Endothelial cell of umbilical vein (primary cell): Measurements from ENCODE around the gene SYNDIG1. TPM values are rescaled to one million over a fixed set of nuclear protein-coding genes. Genes with fewer than 3 reads are reported as not detected.

ENCODE experiments used
- BruUV-seq: library from RNA; stranded (reverse); fragments of 400-500 nt; replicated peaks from 2 replicates; lab custom pipeline; 2021; lab: Mats Ljungman, UMichigan
- CTCF ChIA-PET: fragments of 300-600, 350-600 bp; sonication (Branson Sonifier 250); formaldehyde crosslinking; loops from one replicate; lab custom pipeline; 2021; ENCODE audit warnings: antibody characterized with exemption, inconsistent platforms; lab: Charles Lee
- POLR2A ChIA-PET: fragments of 300-600, 350-600 bp; sonication (Branson Sonifier 250); formaldehyde crosslinking; loops from one replicate; lab custom pipeline; 2021; ENCODE audit warnings: antibody characterized with exemption, inconsistent platforms; lab: Charles Lee
- DNase-seq: peaks from one replicate; pipeline ENCODE4 v3.0.0-alpha.2; 2011; ENCODE audit warnings: low read depth, low spot score
- FAIRE-seq: peaks from 2 replicates; lab custom pipeline; 2011; peaks lifted over from hg19 to GRCh38; lab: Jason Lieb, UNC
- H2AFZ ChIP-seq: 2 replicates; pipeline ENCODE4 v1.6.0; 2012; ENCODE audit warnings: low read depth, low read length, control low read depth, inconsistent platforms
- H3K27ac ChIP-seq: 2 replicates; pipeline ENCODE4 v1.5.1; 2011; ENCODE audit warnings: low read depth, mild to moderate bottlenecking, control low read depth, low read length, moderate library complexity; ENCODE audit not compliant: insufficient read depth
- H3K27me3 ChIP-seq, 2 experiments: 2 replicates each; pipeline versions ENCODE4 v1.6.0 to v1.6.1; 2011; ENCODE audit warnings: low read length in 2 of 2, mixed read lengths in 1 of 2; ENCODE audit not compliant: control insufficient read depth in 2 of 2, insufficient read depth in 2 of 2
- H3K36me3 ChIP-seq, 2 experiments: 2 replicates in 1 of 2; 3 replicates in 1 of 2; pipeline ENCODE4 v1.5.1; 2011; ENCODE audit warnings: low read length in 2 of 2, mild to moderate bottlenecking in 1 of 2, moderate library complexity in 1 of 2; ENCODE audit not compliant: control insufficient read depth in 2 of 2, insufficient read depth in 2 of 2; ENCODE audit errors: extremely low read depth in 1 of 2
- H3K4me1 ChIP-seq: 3 replicates; pipeline ENCODE4 v1.5.1; 2011; ENCODE audit warnings: mild to moderate bottlenecking, low read length; ENCODE audit not compliant: control insufficient read depth, insufficient read depth; ENCODE audit errors: extremely low read depth
- H3K4me2 ChIP-seq: 2 replicates; pipeline ENCODE4 v1.6.1; 2011; ENCODE audit warnings: low read length, control low read depth, mixed read lengths; ENCODE audit not compliant: insufficient read depth
- H3K4me3 ChIP-seq, 3 experiments: fragments of 200-600 bp in 1 of 3; sonication (generic), shearing (Covaris generic) in 1 of 3; replicated peaks in 1 of 3; 2 replicates each; pipeline ENCODE4 v1.5.1; 2011 to 2016; ENCODE audit warnings: control low read depth in 3 of 3, low read length in 3 of 3, mild to moderate bottlenecking in 2 of 3, inconsistent platforms in 1 of 3, low read depth in 1 of 3, moderate library complexity in 1 of 3; ENCODE audit not compliant: insufficient read depth in 1 of 3
- H3K79me2 ChIP-seq: 2 replicates; pipeline ENCODE4 v1.6.0; 2012; ENCODE audit warnings: low read length, inconsistent platforms; ENCODE audit not compliant: control insufficient read depth, insufficient read depth
- H3K9ac ChIP-seq: replicated peaks from 2 replicates; pipeline ENCODE3; 2011; ENCODE audit warnings: low read length, control low read depth; ENCODE audit not compliant: insufficient read depth; ENCODE audit errors: extremely low read depth
- H3K9me1 ChIP-seq: replicated peaks from 3 replicates; pipeline ENCODE4 v1.6.0; 2011; ENCODE audit warnings: mild to moderate bottlenecking, low read length; ENCODE audit not compliant: control insufficient read depth, insufficient read depth; ENCODE audit errors: extremely low read depth
- H3K9me3 ChIP-seq: replicated peaks from 2 replicates; pipeline ENCODE4 v1.5.1; 2012; ENCODE audit warnings: low read length, inconsistent platforms; ENCODE audit not compliant: control insufficient read depth, insufficient read depth
- H4K20me1 ChIP-seq: replicated peaks from 2 replicates; pipeline ENCODE3; 2011; ENCODE audit warnings: mild to moderate bottlenecking, low read length; ENCODE audit not compliant: control insufficient read depth, insufficient read depth; ENCODE audit errors: extremely low read depth
- EZH2 ChIP-seq: IDR thresholded peaks from 2 replicates; pipeline ENCODE4 v1.6.1; 2012; ENCODE audit warnings: borderline replicate concordance, low read depth, mild to moderate bottlenecking, moderate library complexity, low read length, inconsistent platforms; ENCODE audit not compliant: severe bottlenecking
- FOS ChIP-seq: IDR thresholded peaks from 2 replicates; pipeline ENCODE4 v1.6.1; 2011; ENCODE audit warnings: mild to moderate bottlenecking, low read length, moderate library complexity, borderline replicate concordance; ENCODE audit not compliant: insufficient read depth
- GATA2 ChIP-seq: IDR thresholded peaks from 2 replicates; pipeline ENCODE4 v1.7.0; 2011; ENCODE audit warnings: low read depth, mild to moderate bottlenecking, moderate library complexity, mixed read lengths, low read length; ENCODE audit not compliant: insufficient read length, insufficient read depth
- JUN ChIP-seq: IDR thresholded peaks from 2 replicates; pipeline ENCODE4 v1.6.1; 2011; ENCODE audit warnings: borderline replicate concordance, low read depth; ENCODE audit not compliant: insufficient read length, insufficient read depth
- MYC ChIP-seq: IDR thresholded peaks from one replicate; pipeline ENCODE4 v1.6.1; 2011; ENCODE audit warnings: mild to moderate bottlenecking, low read depth, low read length
- POLR2A ChIP-seq: IDR thresholded peaks from 2 replicates; pipeline ENCODE4 v1.6.1; 2012; ENCODE audit warnings: low read depth, mild to moderate bottlenecking, control low read depth, low read length
- POLR2AphosphoS5 ChIP-seq: IDR thresholded peaks from 2 replicates; pipeline ENCODE4 v1.6.1; 2012; ENCODE audit warnings: low read depth, mild to moderate bottlenecking, control low read depth, low read length, moderate library complexity; ENCODE audit not compliant: insufficient read depth
- dilution Hi-C: fragments of 300-500 bp; cut with MboI; formaldehyde crosslinking; loops from one replicate; pipeline ENCODE4 v1.15.0; 2019; ENCODE audit warnings: low sequenced_read_pairs; ENCODE audit not compliant: extremely low pct_ligation_motif_present
- intact Hi-C: fragments of 100-400 bp; cut with micrococcal nuclease; formaldehyde crosslinking; loops from one replicate; pipeline ENCODE4 v1.10.0; 2022
- polyA plus RNA-seq, 4 experiments: library from polyadenylated mRNA; depleted of rRNA in 3 of 4; stranded (reverse) in 3 of 4; unstranded in 1 of 4; fragments of >200 nt; gene quantifications; 2 replicates each; pipeline versions ENCODE4 v1.2.1 to v1.2.3, GENCODE V29; 2011 to 2012; ENCODE audit warnings: missing spikeins in 1 of 4
- total RNA-seq: library from RNA; stranded (reverse); gene quantifications from 2 replicates; pipeline ENCODE4 v1.2.3, GENCODE V29; 2021
- TF ChIP-seq, protein P1 (sequence below): IDR thresholded peaks from 2 replicates; pipeline ENCODE4 v1.6.1; 2011; ENCODE audit not compliant: insufficient read depth, insufficient read length
- TF ChIP-seq, protein P2 (sequence below), 2 donors: IDR thresholded peaks; 1 replicate in 1 of 2; 2 replicates in 1 of 2; pipeline ENCODE4 v1.5.1; 2011; ENCODE audit warnings: low read length in 2 of 2, mild to moderate bottlenecking in 2 of 2, moderate library complexity in 2 of 2, control low read depth in 1 of 2, inconsistent platforms in 1 of 2, low read depth in 1 of 2; ENCODE audit not compliant: insufficient read depth in 1 of 2; ENCODE audit errors: extremely low read depth in 1 of 2

SYNDIG1 gene
- total and polyA plus RNA-seq, 2 donors (not counting 3 experiments of a cell fraction or from before 2014, with no cell fraction given): not detected

DNA sequence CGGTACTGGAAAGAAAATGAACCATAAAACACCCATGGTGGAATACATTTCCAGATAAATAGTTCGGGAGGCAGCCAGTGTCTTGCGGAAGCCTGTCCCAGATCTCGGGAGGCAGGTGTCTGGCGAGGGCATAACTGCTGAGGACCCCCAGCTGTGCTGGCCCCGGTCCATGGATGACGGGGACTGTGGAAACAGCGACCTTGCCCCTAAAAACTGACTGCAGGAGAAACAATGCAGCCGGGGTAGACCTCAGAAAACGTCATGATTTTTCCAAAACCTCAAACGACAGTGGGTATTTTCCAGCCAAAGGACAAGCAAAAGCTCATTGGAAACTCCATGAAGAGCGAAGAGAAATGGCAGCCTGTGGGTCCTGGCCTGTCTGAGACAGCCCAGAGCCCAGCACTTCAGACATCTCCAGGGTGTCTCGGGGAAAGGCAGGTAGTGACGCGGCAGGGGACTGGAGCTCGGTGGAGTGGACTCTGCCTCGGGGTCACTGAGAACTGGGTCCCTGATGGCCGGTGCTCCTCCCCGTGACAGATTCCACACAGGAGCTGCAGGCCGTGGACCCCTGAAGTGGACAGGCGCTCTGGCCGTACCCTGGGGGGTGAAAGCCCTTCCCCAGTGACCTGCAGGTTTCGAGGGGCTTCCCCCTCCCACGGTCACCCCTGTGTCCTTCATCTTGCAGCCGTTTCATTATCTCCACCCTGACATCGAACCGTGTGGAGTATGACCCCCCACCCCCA lies 188.6 kb downstream of the SYNDIG1 start:
- H3K9me3 ChIP-seq: peaks cover 8% of the 10 kb centered on the region
- ChIA-PET CTCF (no interaction called here), POLR2A (no interaction called here)
- intact Hi-C loops: no loop called here
- no peak overlapping the region for H3K4me3 ChIP-seq
- H4K20me1 ChIP-seq: no peaks in the 10 kb centered on the region
- no peaks in the 10 kb centered on the region for H3K79me2 ChIP-seq
- H2AFZ ChIP-seq: no peak overlapping the region
- dilution Hi-C loops: no loop called here
- H3K27ac ChIP-seq: no peak overlapping the region
- no peaks in the 10 kb centered on the region for H3K27me3 ChIP-seq
- DNase-seq: no peak
- H3K4me1 ChIP-seq: no peaks in the 10 kb centered on the region
- BruUV-seq: no TSS peak
- no peak overlapping the region for H3K9ac ChIP-seq
- no peaks in the 10 kb centered on the region for H3K9me1 ChIP-seq
- no peak for FAIRE-seq
- TF ChIP-seq GATA2 (no peak), JUN (no peak), MYC (no peak), POLR2A (no peak), FOS (no peak), POLR2AphosphoS5 (no peak), EZH2 (no peak)
- TF ChIP-seq, protein P1, sequence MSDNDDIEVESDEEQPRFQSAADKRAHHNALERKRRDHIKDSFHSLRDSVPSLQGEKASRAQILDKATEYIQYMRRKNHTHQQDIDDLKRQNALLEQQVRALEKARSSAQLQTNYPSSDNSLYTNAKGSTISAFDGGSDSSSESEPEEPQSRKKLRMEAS: no peak
- TF ChIP-seq, protein P2, sequence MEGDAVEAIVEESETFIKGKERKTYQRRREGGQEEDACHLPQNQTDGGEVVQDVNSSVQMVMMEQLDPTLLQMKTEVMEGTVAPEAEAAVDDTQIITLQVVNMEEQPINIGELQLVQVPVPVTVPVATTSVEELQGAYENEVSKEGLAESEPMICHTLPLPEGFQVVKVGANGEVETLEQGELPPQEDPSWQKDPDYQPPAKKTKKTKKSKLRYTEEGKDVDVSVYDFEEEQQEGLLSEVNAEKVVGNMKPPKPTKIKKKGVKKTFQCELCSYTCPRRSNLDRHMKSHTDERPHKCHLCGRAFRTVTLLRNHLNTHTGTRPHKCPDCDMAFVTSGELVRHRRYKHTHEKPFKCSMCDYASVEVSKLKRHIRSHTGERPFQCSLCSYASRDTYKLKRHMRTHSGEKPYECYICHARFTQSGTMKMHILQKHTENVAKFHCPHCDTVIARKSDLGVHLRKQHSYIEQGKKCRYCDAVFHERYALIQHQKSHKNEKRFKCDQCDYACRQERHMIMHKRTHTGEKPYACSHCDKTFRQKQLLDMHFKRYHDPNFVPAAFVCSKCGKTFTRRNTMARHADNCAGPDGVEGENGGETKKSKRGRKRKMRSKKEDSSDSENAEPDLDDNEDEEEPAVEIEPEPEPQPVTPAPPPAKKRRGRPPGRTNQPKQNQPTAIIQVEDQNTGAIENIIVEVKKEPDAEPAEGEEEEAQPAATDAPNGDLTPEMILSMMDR (IDR thresholded peaks at IDR 0.05; ENCODE audit: extremely low read depth in 1 of 2, insufficient read depth in 1 of 2, low read depth in 1 of 2, low read length in 2 of 2): no peak
- no peaks in the 10 kb centered on the region for H3K36me3 ChIP-seq
- H3K4me2 ChIP-seq: no peak overlapping the region
